Subcutaneous adipose tissue (tissue), 4 donors: ENCODE measurements around the gene NPRL2. TPM values are rescaled to one million over a fixed set of nuclear protein-coding genes. Genes with fewer than 3 reads are reported as not detected.

Experiments used
- CTCF ChIP-seq: fragments of 450-650 bp; IDR thresholded peaks from one replicate; pipeline ENCODE4 v1.5.1; 2016; ENCODE audit warnings: low read depth, mild to moderate bottlenecking, control low read depth, antibody characterized with exemption, moderate library complexity
- total RNA-seq, 4 donors: library from RNA; depleted of rRNA; stranded (reverse); fragments of >200 nt; gene quantifications; one replicate each; pipeline ENCODE4 v1.1.0, GENCODE V29; 2016

NPRL2 gene
- total RNA-seq, 4 donors from 2014 or later, result 14.3 to 18.8 (median 17.5) TPM

- TF ChIP-seq CTCF, result no peak
These were observed 36.2 kb downstream of the NPRL2 start for GRCh38 chr3:50314342-50314741.

GRCh38 chr3:50304601-50305000 is 46.0 kb downstream of the NPRL2 start:
- no peak for TF ChIP-seq CTCF

- no peak for TF ChIP-seq CTCF
These were observed 47.4 kb downstream of the NPRL2 start, which contains the start of gene HYAL1 for GRCh38 chr3:50303013-50303815. Gene HYAL1, minus strand, starts transcription at chr3:50303574. Its CDS starts 618 bp downstream, at chr3:50302956.

- TF ChIP-seq CTCF, result no peak
These were observed 48.2 kb downstream of the NPRL2 start for GRCh38 chr3:50302095-50303012.

- TF ChIP-seq CTCF, result no peak
These were observed 49.8 kb downstream of the NPRL2 start for GRCh38 chr3:50300681-50301254.

GRCh38 chr3:50299929-50300680 is 50.5 kb downstream of the NPRL2 start:
- TF ChIP-seq CTCF, result no peak
